GM23338 (cell line): ENCODE results near the gene COL1A1. TPM values are rescaled to one million over a fixed set of nuclear protein-coding genes. Genes with fewer than 3 reads are reported as not detected.

Experiments used
- CREB1 ChIP-seq: fragments of 250-450 bp; sonication (Bioruptor Pico); IDR thresholded peaks from 2 replicates; pipeline ENCODE4 v1.5.0; 2020; ENCODE audit warnings: low read depth, mild to moderate bottlenecking, moderate library complexity
- EZH2phosphoT487 ChIP-seq: fragments of 200-600 bp; sonication (generic); IDR thresholded peaks from one replicate; pipeline ENCODE4 v1.8.1; 2018; ENCODE audit warnings: antibody characterized with exemption; ENCODE audit not compliant: unreplicated experiment
- JUNB ChIP-seq: IDR thresholded peaks from one replicate; pipeline ENCODE4 v1.6.1; 2016; ENCODE audit warnings: antibody characterized with exemption; ENCODE audit not compliant: unreplicated experiment
- POLR2AphosphoS5 ChIP-seq: IDR thresholded peaks from 2 replicates; pipeline ENCODE4 v1.6.1; 2016; ENCODE audit warnings: antibody characterized with exemption, low read depth
- STAT1 ChIP-seq: IDR thresholded peaks from one replicate; pipeline ENCODE4 v1.6.1; 2016; ENCODE audit warnings: antibody characterized with exemption; ENCODE audit not compliant: unreplicated experiment
- ZNF114 ChIP-seq: fragments of 250-450 bp; sonication (Bioruptor Pico); IDR thresholded peaks from 2 replicates; pipeline ENCODE4 v1.5.0; 2020; ENCODE audit warnings: mild to moderate bottlenecking, moderate library complexity
- ZNF331 ChIP-seq: fragments of 250-450 bp; sonication (Bioruptor Pico); IDR thresholded peaks from 2 replicates; pipeline ENCODE4 v1.5.0; 2020; ENCODE audit warnings: low read depth, mild to moderate bottlenecking, moderate library complexity
- polyA plus RNA-seq: library from polyadenylated mRNA; unstranded; fragments of >200 nt; fragmentation: Nextera tagmentation; extraction: Ambion mirVana; gene quantifications from 2 replicates; pipeline ENCODE4 v1.2.1, GENCODE V29; 2016
- total RNA-seq: library from RNA; depleted of rRNA; stranded (reverse); fragments of >200 nt; shearing (Covaris generic); gene quantifications from 2 replicates; pipeline ENCODE4 v1.2.3, GENCODE V29; 2014
- TF ChIP-seq, protein P1 (sequence below): IDR thresholded peaks from one replicate; pipeline ENCODE4 v1.6.1; 2018; ENCODE audit warnings: antibody characterized with exemption; ENCODE audit not compliant: unreplicated experiment
- TF ChIP-seq, protein P2 (sequence below): fragments of 250-450 bp; sonication (Bioruptor Pico); IDR thresholded peaks from 2 replicates; pipeline ENCODE4 v1.5.0; 2020; ENCODE audit warnings: mild to moderate bottlenecking, moderate library complexity

The COL1A1 gene
- total and polyA plus RNA-seq, 2 experiments from 2014 or later, result 21.2 to 34.3 TPM

DNA sequence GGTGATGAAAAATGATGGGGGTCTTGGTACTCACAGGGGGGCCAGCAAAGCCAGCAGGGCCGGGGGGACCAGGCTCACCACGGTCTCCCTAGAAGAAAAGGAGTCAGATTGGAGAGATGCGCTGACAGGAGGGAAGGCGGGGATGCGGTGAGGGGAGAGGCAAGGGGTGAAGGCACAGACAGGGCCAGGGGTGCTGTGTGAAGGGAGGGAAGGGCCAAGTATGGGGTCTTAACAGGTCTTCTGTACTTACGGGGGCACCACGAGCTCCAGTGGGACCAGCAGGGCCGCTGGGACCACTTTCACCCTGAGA is 11.2 kb downstream of the COL1A1 start (continued):
- TF ChIP-seq, protein P1, sequence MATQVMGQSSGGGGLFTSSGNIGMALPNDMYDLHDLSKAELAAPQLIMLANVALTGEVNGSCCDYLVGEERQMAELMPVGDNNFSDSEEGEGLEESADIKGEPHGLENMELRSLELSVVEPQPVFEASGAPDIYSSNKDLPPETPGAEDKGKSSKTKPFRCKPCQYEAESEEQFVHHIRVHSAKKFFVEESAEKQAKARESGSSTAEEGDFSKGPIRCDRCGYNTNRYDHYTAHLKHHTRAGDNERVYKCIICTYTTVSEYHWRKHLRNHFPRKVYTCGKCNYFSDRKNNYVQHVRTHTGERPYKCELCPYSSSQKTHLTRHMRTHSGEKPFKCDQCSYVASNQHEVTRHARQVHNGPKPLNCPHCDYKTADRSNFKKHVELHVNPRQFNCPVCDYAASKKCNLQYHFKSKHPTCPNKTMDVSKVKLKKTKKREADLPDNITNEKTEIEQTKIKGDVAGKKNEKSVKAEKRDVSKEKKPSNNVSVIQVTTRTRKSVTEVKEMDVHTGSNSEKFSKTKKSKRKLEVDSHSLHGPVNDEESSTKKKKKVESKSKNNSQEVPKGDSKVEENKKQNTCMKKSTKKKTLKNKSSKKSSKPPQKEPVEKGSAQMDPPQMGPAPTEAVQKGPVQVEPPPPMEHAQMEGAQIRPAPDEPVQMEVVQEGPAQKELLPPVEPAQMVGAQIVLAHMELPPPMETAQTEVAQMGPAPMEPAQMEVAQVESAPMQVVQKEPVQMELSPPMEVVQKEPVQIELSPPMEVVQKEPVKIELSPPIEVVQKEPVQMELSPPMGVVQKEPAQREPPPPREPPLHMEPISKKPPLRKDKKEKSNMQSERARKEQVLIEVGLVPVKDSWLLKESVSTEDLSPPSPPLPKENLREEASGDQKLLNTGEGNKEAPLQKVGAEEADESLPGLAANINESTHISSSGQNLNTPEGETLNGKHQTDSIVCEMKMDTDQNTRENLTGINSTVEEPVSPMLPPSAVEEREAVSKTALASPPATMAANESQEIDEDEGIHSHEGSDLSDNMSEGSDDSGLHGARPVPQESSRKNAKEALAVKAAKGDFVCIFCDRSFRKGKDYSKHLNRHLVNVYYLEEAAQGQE, result no peak
- TF ChIP-seq JUNB (no peak), STAT1 (no peak), CREB1 (CRISPR knock-in tag) (no peak), POLR2AphosphoS5 (no peak), ZNF331 (CRISPR knock-in tag) (no peak), EZH2phosphoT487 (no peak), ZNF114 (CRISPR knock-in tag) (no peak)
- TF ChIP-seq, protein P2, sequence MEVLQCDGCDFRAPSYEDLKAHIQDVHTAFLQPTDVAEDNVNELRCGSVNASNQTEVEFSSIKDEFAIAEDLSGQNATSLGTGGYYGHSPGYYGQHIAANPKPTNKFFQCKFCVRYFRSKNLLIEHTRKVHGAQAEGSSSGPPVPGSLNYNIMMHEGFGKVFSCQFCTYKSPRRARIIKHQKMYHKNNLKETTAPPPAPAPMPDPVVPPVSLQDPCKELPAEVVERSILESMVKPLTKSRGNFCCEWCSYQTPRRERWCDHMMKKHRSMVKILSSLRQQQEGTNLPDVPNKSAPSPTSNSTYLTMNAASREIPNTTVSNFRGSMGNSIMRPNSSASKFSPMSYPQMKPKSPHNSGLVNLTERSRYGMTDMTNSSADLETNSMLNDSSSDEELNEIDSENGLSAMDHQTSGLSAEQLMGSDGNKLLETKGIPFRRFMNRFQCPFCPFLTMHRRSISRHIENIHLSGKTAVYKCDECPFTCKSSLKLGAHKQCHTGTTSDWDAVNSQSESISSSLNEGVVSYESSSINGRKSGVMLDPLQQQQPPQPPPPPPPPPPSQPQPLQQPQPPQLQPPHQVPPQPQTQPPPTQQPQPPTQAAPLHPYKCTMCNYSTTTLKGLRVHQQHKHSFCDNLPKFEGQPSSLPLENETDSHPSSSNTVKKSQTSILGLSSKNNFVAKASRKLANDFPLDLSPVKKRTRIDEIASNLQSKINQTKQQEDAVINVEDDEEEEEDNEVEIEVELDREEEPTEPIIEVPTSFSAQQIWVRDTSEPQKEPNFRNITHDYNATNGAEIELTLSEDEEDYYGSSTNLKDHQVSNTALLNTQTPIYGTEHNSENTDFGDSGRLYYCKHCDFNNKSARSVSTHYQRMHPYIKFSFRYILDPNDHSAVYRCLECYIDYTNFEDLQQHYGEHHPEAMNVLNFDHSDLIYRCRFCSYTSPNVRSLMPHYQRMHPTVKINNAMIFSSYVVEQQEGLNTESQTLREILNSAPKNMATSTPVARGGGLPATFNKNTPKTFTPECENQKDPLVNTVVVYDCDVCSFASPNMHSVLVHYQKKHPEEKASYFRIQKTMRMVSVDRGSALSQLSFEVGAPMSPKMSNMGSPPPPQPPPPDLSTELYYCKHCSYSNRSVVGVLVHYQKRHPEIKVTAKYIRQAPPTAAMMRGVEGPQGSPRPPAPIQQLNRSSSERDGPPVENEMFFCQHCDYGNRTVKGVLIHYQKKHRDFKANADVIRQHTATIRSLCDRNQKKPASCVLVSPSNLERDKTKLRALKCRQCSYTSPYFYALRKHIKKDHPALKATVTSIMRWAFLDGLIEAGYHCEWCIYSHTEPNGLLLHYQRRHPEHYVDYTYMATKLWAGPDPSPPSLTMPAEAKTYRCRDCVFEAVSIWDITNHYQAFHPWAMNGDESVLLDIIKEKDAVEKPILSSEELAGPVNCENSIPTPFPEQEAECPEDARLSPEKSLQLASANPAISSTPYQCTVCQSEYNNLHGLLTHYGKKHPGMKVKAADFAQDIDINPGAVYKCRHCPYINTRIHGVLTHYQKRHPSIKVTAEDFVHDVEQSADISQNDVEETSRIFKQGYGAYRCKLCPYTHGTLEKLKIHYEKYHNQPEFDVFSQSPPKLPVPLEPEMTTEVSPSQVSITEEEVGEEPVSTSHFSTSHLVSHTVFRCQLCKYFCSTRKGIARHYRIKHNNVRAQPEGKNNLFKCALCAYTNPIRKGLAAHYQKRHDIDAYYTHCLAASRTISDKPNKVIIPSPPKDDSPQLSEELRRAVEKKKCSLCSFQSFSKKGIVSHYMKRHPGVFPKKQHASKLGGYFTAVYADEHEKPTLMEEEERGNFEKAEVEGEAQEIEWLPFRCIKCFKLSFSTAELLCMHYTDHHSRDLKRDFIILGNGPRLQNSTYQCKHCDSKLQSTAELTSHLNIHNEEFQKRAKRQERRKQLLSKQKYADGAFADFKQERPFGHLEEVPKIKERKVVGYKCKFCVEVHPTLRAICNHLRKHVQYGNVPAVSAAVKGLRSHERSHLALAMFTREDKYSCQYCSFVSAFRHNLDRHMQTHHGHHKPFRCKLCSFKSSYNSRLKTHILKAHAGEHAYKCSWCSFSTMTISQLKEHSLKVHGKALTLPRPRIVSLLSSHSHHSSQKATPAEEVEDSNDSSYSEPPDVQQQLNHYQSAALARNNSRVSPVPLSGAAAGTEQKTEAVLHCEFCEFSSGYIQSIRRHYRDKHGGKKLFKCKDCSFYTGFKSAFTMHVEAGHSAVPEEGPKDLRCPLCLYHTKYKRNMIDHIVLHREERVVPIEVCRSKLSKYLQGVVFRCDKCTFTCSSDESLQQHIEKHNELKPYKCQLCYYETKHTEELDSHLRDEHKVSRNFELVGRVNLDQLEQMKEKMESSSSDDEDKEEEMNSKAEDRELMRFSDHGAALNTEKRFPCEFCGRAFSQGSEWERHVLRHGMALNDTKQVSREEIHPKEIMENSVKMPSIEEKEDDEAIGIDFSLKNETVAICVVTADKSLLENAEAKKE (CRISPR knock-in tag), result no peak
